ENCODE data around the gene GSTA3. TPM values are rescaled to one million over a fixed set of nuclear protein-coding genes. Genes with fewer than 3 reads are reported as not detected.
"Not testable (repeated sequence)": the region's sequence is repeated elsewhere in the genome, so short reads cannot be mapped to it uniquely, and the experiment has no call there.

GSTA3 gene
- polyA plus RNA-seq (2012; ENCODE audit: insufficient read depth, insufficient read length, low read depth) = not detected

DNA sequence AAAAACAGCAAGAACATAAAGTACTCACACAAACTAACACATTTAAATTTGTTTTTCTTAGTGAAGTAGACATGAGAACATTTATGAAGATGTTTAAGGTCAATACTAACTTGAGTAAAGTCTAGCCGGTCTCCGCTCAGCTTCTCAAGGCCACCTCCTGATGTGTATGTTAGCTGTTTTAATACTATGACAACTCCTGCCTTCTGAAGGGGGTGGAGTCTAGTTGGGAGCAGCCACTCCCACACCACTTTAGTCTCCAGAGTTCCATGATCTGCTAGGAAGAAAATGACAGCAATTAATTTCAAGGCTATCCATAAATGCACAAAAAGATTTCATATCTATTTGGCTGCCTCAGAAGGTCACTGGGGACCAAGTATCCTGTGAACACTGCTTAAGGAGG is at the start of gene GSTA3:
GSTA3 (minus strand) TSS at position 168 of the 400 bp plus-strand sequence. CDS start 3,864 bp downstream, outside the sequence.
- Histone ChIP-seq H3K4me1 (peaks cover 7% of the 10 kb centered on the region; the same call in 1 of the 2 replicates), H3K27me3 (no peaks in the 10 kb centered on the region), H3K9me3 (no peaks in the 10 kb centered on the region), H3K36me3 (no peaks in the 10 kb centered on the region), H3K4me3 (ENCODE audit: low read depth, low read length) (no peak within 1 kb of the TSS)
- no peak for DNase-seq
- TF ChIP-seq, protein P1, sequence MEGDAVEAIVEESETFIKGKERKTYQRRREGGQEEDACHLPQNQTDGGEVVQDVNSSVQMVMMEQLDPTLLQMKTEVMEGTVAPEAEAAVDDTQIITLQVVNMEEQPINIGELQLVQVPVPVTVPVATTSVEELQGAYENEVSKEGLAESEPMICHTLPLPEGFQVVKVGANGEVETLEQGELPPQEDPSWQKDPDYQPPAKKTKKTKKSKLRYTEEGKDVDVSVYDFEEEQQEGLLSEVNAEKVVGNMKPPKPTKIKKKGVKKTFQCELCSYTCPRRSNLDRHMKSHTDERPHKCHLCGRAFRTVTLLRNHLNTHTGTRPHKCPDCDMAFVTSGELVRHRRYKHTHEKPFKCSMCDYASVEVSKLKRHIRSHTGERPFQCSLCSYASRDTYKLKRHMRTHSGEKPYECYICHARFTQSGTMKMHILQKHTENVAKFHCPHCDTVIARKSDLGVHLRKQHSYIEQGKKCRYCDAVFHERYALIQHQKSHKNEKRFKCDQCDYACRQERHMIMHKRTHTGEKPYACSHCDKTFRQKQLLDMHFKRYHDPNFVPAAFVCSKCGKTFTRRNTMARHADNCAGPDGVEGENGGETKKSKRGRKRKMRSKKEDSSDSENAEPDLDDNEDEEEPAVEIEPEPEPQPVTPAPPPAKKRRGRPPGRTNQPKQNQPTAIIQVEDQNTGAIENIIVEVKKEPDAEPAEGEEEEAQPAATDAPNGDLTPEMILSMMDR (IDR thresholded peaks at IDR 0.05; ENCODE audit: low read depth, low read length) = no peak

DNA sequence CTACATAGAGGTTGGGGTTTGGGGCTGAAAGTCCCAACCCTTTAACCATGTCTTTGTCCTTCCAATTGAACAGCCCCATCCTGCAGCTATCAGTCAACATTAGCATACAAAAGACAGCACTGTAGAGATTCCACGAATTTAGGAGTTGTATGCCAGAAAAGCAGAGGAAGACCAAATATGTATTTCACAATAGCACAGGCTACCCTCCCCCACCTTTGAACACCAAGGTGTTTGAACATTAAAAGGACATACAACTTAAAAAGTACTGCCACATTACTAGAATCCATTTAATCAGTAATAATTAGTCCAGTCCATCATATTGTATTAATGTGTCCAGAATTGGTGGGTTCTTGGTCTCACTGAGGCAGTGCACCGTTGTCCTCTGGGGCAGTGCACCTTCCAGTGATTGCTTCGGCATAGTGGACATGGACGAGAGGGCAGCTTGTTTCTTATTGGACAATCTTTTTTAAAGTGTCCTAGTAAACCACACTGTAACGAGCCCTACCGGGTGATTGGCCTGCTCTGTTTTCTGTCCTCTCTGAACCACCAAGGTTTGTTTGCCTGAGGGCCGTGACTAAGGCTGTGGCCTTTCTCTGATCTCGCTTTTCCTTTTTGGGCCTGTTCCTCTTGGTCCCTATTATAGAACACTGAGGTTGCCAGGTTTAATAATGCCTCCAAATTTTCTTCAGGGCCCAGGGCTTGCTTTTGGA is 49.2 kb upstream of the GSTA3 start:
- Histone ChIP-seq H3K4me3 (ENCODE audit: low read depth, low read length) (no peak overlapping the region), H3K4me1 (no peaks in the 10 kb centered on the region), H3K36me3 (no peaks in the 10 kb centered on the region), H3K27me3 (no peaks in the 10 kb centered on the region), H3K9me3 (no peaks in the 10 kb centered on the region)
- no peak for DNase-seq
- TF ChIP-seq, protein P1 (IDR thresholded peaks at IDR 0.05; ENCODE audit: low read depth, low read length) = no peak

DNA sequence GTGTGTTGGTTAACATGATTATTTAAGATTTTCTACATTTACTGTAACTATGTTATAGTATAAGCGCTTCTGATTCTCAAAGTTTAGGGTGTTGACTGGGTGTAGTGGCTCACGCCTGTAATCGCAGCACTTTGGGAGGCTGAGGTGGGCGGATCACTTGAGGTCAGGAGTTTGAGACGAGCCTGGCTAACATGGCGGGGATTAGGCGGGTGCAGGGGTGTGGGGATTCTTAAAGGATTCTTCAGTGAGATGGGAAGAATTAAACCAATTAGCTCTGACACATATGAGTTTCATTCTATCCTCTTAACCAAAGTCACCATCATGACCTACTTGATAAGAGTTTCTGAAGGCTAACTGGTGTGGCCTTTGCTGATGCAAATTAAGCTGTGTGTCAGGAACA is 46.4 kb upstream of the GSTA3 start:
- H3K36me3 ChIP-seq = no peaks in the 10 kb centered on the region
- H3K4me1 ChIP-seq = no peaks in the 10 kb centered on the region
- DNase-seq = no peak
- no peaks in the 10 kb centered on the region for H3K27me3 ChIP-seq
- TF ChIP-seq, protein P1 (IDR thresholded peaks at IDR 0.05; ENCODE audit: low read depth, low read length) = no peak
- H3K9me3 ChIP-seq = no peaks in the 10 kb centered on the region
- no peak overlapping the region for H3K4me3 ChIP-seq (ENCODE audit: low read depth, low read length)

DNA sequence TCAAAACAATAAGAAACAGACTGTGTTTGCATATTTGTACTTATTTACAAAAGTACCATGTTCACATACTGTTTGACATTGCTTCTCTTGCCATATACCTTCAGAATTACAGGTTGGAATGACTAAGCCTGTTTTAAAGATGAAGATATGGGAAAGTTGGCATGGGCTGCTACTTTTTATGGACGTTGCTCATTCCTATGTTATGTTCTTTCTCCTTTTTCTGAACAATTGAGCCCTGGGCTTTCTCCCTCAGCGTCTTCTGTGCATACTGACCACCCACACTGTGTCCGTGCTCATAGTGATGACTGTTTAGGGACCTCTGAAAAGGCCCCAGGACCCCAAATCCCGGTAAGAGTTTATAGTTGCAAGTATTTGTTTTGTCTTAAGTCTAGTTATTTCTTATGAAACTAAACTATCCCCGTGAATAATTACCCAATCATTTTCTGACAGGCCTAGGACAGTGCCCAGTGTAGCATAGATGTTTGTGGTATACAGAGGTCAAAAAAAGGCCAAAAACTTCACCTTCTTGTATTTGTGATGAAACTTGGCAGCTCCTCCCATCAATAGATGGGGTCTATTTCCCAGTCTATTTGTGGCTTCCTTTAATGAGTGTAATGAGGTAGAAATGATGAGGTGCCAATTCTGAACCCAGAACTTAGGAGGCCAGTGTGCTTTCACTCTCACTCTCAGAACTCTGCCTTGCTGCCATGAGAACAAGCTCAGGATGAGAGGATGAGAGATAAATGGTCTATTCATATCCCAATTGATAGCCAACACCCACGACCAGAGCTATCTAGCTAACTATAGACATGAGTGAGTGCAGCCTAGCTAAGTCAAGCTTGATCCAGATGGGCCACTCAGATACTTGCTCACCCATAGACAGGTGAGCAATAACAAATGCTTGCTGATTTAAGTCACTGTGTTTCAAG is 44.7 kb upstream of the GSTA3 start:
- Histone ChIP-seq H3K27me3 (no peaks in the 10 kb centered on the region), H3K4me1 (no peaks in the 10 kb centered on the region), H3K9me3 (no peaks in the 10 kb centered on the region), H3K4me3 (ENCODE audit: low read depth, low read length) (no peak overlapping the region), H3K36me3 (no peaks in the 10 kb centered on the region)
- DNase-seq = no peak
- TF ChIP-seq, protein P1 (IDR thresholded peaks at IDR 0.05; ENCODE audit: low read depth, low read length) = no peak

DNA sequence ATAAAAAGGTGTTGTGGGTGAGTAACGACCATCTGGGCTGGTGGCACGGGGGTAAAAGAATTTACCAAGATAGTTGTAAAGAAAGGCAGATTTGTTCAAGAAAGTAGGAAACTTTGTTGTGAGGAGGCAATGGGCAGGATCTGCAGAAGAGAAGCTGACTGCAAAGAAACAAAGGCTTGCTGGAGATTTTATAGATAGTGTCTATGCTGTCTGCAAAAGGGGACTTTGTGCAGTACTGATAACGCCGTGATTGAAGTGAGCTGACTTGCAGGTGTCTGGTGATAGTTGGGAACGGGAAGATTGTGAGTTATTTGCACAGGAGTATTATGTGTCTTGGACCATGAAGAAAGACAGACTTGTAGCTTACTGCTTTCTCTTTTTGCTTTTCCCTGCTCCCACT is 36.8 kb upstream of the GSTA3 start:
- 0 out of 2 replicates have a peak, but pooled peaks cover 4% of the 10 kb centered on the region for H3K4me1 ChIP-seq
- no peak for DNase-seq

DNA sequence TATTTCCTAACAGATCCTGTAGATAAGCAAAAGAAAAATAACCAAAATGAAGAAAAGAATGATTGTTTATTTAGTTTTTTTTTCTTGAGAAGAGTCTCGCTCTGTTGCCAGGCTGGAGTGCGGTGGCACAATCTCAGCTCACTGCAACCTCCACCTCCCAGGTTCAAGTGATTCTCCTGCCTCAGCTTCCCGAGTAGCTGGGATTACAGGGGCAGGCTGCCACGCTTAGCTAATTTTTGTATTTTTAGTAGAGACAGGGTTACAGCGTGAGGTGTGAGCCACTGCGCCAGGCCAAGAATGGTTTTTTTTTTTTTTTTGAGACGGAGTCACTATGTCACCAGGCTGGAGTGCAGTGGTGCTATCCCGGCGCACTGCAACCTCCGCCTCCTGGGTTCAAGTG is 33.3 kb upstream of the GSTA3 start:
- not testable (repeated sequence) for H3K27me3 ChIP-seq; H3K36me3 ChIP-seq; H3K9me3 ChIP-seq; H3K4me1 ChIP-seq; DNase-seq; H3K4me3 ChIP-seq (ENCODE audit: low read depth, low read length)

More for the DNA sequence above, 36.8 kb upstream of the GSTA3 start:
- Histone ChIP-seq H3K27me3 (no peaks in the 10 kb centered on the region), H3K9me3 (no peaks in the 10 kb centered on the region), H3K4me3 (ENCODE audit: low read depth, low read length) (no peak overlapping the region), H3K36me3 (no peaks in the 10 kb centered on the region)
- TF ChIP-seq, protein P1 (IDR thresholded peaks at IDR 0.05; ENCODE audit: low read depth, low read length) = no peak
